Jurkat, Clone E6-1 (cell line): ENCODE results near the gene GARIN5A.

ENCODE experiments used
- DNase-seq: peaks from one replicate; pipeline ENCODE4 v3.0.0-alpha.2; 2011; ENCODE audit warnings: low read depth, low spot score
- H3K4me3 ChIP-seq: 2 replicates; pipeline ENCODE4 v1.5.1; 2011; ENCODE audit warnings: mild to moderate bottlenecking, low read length, control low read depth, moderate library complexity

GARIN5A gene

GRCh38 chr19:50510121-50510670 lies 33.5 kb upstream of the GARIN5A start:
- DNase-seq, result no peak
- peak overlapping the region; percentile 78 for H3K4me3 ChIP-seq

- no peak for DNase-seq
- no peak overlapping the region for H3K4me3 ChIP-seq
Measured at GRCh38 chr19:50509366-50509765, 32.7 kb upstream of the GARIN5A start.

- no peak overlapping the region for H3K4me3 ChIP-seq
- no peak for DNase-seq
Measured at GRCh38 chr19:50508843-50509190, 32.2 kb upstream of the GARIN5A start.

- no peak for DNase-seq
- no peak overlapping the region for H3K4me3 ChIP-seq
Measured at GRCh38 chr19:50507376-50507775, 30.7 kb upstream of the GARIN5A start.

GRCh38 chr19:50506700-50507099 lies 30.1 kb upstream of the GARIN5A start:
- no peak overlapping the region for H3K4me3 ChIP-seq
- DNase-seq, result no peak

- H3K4me3 ChIP-seq, result no peak overlapping the region
- DNase-seq, result no peak
Measured at GRCh38 chr19:50505856-50506611, 29.4 kb upstream of the GARIN5A start.

- DNase-seq, result no peak
- H3K4me3 ChIP-seq, result no peak overlapping the region
Measured at GRCh38 chr19:50501568-50502475, 25.2 kb upstream of the GARIN5A start.

- no peak overlapping the region for H3K4me3 ChIP-seq
- no peak for DNase-seq
Measured at GRCh38 chr19:50501186-50501567, 24.5 kb upstream of the GARIN5A start.

GRCh38 chr19:50500753-50501151 lies 24.1 kb upstream of the GARIN5A start:
- DNase-seq, result no peak
- H3K4me3 ChIP-seq, result no peak overlapping the region

- no peak overlapping the region for H3K4me3 ChIP-seq
- no peak for DNase-seq
Measured at GRCh38 chr19:50500060-50500752, 23.6 kb upstream of the GARIN5A start.

- no peak overlapping the region for H3K4me3 ChIP-seq
- no peak for DNase-seq
Measured at GRCh38 chr19:50498219-50499056, 21.8 kb upstream of the GARIN5A start.

GRCh38 chr19:50497022-50497405 lies 20.4 kb upstream of the GARIN5A start:
- no peak overlapping the region for H3K4me3 ChIP-seq
- DNase-seq, result no peak

GRCh38 chr19:50496189-50497021 lies 19.8 kb upstream of the GARIN5A start:
- H3K4me3 ChIP-seq, result no peak overlapping the region
- no peak for DNase-seq

GRCh38 chr19:50495020-50495531 lies 18.4 kb upstream of the GARIN5A start:
- DNase-seq, result no peak
- H3K4me3 ChIP-seq, result no peak overlapping the region

GRCh38 chr19:50494186-50495019 lies 17.8 kb upstream of the GARIN5A start:
- no peak overlapping the region for H3K4me3 ChIP-seq
- no peak for DNase-seq

- H3K4me3 ChIP-seq, result no peak overlapping the region
- no peak for DNase-seq
Measured at GRCh38 chr19:50493171-50493570, 16.5 kb upstream of the GARIN5A start.
